Left lung (tissue), 10 donors: ENCODE data around the gene CTSW. TPM values are rescaled to one million over a fixed set of nuclear protein-coding genes. Genes with fewer than 3 reads are reported as not detected.

Experiments
- ATAC-seq: fragments of 200-7000 bp; cut with Tn5 transposase; one replicate; pipeline ENCODE4 v1.9.1; 2020; ENCODE audit warnings: moderate library complexity
- DNase-seq, 4 donors: peaks; one replicate each; pipeline ENCODE4 v3.0.0-alpha.2; 2013 to 2020
- H3K27ac ChIP-seq, 2 donors: fragments of 200-600 bp; sonication (generic) in 1 of 2; one replicate each; pipeline versions ENCODE4 v1.5.0 to v1.8.0; 2020 to 2021
- H3K27me3 ChIP-seq, 2 donors: fragments of 200-600 bp; sonication (generic) in 1 of 2; one replicate each; pipeline versions ENCODE4 v1.5.0 to v1.8.0; 2020 to 2021
- H3K36me3 ChIP-seq, 2 donors: fragments of 200-600 bp; sonication (generic) in 1 of 2; one replicate each; pipeline versions ENCODE4 v1.5.0 to v1.8.0; 2020 to 2021
- H3K4me1 ChIP-seq, 2 donors: fragments of 200-600 bp; one replicate each; pipeline ENCODE4 v1.8.0; 2021
- H3K4me3 ChIP-seq, 2 donors: fragments of 200-600 bp; sonication (generic) in 1 of 2; one replicate each; pipeline versions ENCODE4 v1.5.0 to v1.8.0; 2020 to 2021; ENCODE audit warnings: mild to moderate bottlenecking in 1 of 2
- H3K9me3 ChIP-seq, 2 donors: fragments of 200-600 bp; sonication (generic) in 1 of 2; one replicate each; pipeline versions ENCODE4 v1.5.0 to v1.8.0; 2020 to 2021
- intact Hi-C, 2 donors: fragments of 100-400 bp; cut with DNase I; formaldehyde crosslinking; loops; one replicate each; pipeline versions ENCODE4 v1.11.2 to v1.14.2; 2022
- polyA plus RNA-seq, 6 donors: library from polyadenylated mRNA; unstranded; fragments of 120-200 nt; gene quantifications; one replicate each; pipeline ENCODE4 v1.2.1, GENCODE V29; 2013; ENCODE audit not compliant: insufficient read length in 6 of 6
- total RNA-seq, 2 donors: library from RNA; stranded (reverse); fragmentation: NEBNext Ultra II Directional; extraction: Animal tissue kit (Norgen Biotek cat#: 25700); gene quantifications; one replicate each; pipeline ENCODE4 v1.2.1, GENCODE V29; 2021
- TF ChIP-seq, protein P1 (sequence below), 2 donors: fragments of 200-600 bp; sonication (generic) in 1 of 2; IDR thresholded peaks; one replicate each; pipeline versions ENCODE4 v1.5.0 to v1.8.0; 2021; ENCODE audit warnings: antibody characterized with exemption in 2 of 2
- donor health status: DM: no; HTN: yes; CAD: no.
- donor health status: DM: no; HTN: no; CAD: no.

CTSW gene
- total and polyA plus RNA-seq, 8 donors: 2.7 to 9.1 (median 5.9) TPM

DNA sequence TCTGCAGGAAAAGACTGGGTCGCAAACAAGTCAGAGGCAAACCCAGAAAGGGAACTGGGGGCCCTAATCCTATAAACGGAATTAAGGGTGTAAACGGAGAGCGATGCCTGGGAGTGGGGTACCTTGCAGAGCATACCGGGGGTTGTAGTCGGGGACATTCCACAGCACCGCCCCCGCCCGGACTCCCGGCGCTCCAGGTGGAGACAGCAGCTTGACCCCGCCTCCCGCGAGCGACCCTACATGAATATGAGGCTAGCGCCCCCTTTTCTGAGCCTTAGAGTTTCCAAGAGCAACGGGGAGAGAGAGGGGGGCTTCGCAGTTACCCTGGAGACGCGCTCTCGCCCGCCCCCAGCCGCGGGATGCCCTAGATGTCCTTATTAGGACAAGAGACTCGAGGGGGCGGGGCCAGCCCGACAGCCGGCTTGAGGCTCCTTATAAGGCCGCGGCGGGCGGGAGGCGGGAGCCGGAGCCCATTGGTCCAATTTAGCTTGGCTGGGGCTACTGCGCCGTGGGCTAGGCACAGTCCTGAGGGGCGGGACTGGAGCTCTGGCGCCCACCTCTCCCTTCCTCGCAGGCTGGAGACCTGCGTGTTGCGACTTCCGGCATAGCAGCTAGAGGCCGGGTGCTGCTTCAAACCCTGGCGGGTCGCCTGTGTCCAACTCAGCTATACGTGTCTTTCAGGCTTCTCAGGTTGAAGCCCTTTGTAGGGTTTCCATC is 20.4 kb upstream of the CTSW start:
- peak overlapping the region; percentile 78 to 96 for H3K4me3 ChIP-seq
- peaks cover 6 to 47% of the 10 kb centered on the region in 2 donors for H3K36me3 ChIP-seq
- H3K27me3 ChIP-seq: no peaks in the 10 kb centered on the region
- H3K9me3 ChIP-seq: no peaks in the 10 kb centered on the region
- ATAC-seq (peak; percentile 75), DNase-seq (peak; percentile 92 to 100 (median 98))
- TF ChIP-seq, protein P1, sequence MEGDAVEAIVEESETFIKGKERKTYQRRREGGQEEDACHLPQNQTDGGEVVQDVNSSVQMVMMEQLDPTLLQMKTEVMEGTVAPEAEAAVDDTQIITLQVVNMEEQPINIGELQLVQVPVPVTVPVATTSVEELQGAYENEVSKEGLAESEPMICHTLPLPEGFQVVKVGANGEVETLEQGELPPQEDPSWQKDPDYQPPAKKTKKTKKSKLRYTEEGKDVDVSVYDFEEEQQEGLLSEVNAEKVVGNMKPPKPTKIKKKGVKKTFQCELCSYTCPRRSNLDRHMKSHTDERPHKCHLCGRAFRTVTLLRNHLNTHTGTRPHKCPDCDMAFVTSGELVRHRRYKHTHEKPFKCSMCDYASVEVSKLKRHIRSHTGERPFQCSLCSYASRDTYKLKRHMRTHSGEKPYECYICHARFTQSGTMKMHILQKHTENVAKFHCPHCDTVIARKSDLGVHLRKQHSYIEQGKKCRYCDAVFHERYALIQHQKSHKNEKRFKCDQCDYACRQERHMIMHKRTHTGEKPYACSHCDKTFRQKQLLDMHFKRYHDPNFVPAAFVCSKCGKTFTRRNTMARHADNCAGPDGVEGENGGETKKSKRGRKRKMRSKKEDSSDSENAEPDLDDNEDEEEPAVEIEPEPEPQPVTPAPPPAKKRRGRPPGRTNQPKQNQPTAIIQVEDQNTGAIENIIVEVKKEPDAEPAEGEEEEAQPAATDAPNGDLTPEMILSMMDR (IDR thresholded peaks at IDR 0.05): no peak
- H3K4me1 ChIP-seq: peaks cover 19 to 73% of the 10 kb centered on the region in 2 donors
- intact Hi-C loops: no loop called here
- H3K27ac ChIP-seq: peak overlapping the region; percentile 95 to 99

DNA sequence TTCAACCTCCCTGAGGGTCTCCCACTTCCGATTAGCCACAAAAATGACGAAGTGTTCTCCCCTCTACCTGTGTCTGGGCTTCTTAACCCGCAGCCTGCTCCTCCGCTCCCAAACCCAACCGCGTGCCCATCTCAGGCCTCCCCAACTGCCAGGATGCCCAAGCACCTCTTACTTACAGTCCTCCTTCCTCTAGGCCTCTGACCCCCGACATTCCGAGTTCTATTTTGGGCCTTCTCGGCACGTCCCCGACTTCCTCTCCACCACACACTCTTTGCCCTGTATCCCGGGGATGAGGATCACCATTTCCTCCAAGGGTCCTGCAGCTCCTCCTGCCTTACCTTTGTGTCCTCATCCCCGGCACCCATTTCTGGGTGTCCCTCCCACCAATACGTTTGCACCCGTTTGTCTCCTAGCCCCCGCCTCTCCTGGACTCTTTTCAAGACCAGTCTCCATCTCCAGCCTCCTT is 19.8 kb upstream of the CTSW start:
- intact Hi-C loops: no loop called here
- Histone ChIP-seq H3K27ac (peak overlapping the region; percentile 95 to 99), H3K4me1 (peaks cover 19 to 68% of the 10 kb centered on the region in 2 donors), H3K36me3 (peaks cover 6 to 47% of the 10 kb centered on the region in 2 donors), H3K4me3 (peak overlapping the region; percentile 78 to 96), H3K9me3 (no peaks in the 10 kb centered on the region), H3K27me3 (no peaks in the 10 kb centered on the region)
- ATAC-seq: no peak
- DNase-seq: peak in 1 of 4 donors; percentile 79
- TF ChIP-seq, protein P1 (IDR thresholded peaks at IDR 0.05): no peak

DNA sequence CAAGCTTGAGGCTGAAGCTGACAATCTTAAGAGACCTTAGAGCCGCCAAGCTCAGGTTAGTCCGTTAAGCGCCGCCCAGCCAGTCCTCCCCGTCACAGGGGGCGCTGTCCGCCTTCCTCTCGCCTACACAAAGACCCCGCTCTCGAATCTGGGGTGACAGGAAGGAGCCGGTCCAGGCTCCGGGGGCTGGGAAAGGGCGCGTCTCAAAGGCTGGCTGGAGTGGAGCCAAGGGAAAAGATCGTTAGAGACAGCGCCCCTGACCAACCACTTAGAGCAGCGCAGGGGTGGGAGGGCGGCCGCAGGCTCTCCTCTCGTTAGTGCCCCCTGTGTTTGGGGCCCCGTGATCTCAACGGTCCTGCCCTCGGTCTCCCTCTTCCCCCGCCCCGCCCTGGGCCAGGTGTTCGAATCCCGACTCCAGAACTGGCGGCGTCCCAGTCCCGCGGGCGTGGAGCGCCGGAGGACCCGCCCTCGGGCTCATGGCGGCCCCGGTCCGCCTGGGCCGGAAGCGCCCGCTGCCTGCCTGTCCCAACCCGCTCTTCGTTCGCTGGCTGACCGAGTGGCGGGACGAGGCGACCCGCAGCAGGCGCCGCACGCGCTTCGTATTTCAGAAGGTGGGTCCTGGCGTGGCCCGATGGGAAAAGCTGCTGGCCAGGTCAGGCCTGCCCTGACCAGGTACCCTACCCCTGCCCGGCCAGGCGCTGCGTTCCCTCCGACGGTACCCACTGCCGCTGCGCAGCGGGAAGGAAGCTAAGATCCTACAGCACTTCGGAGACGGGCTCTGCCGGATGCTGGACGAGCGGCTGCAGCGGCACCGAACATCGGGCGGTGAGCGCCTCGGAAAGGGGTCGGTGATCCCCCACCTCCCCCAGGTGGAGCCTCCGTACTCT is 19.1 kb upstream of the CTSW start, which contains the start of gene MUS81:
Gene MUS81 (plus strand): TSS at position 156 of the 887 bp plus-strand sequence. CDS start 321 bp downstream, at position 477.
- H3K27me3 ChIP-seq: no peaks in the 10 kb centered on the region
- peak; percentile 70 for ATAC-seq
- H3K4me1 ChIP-seq: peaks cover 19 to 61% of the 10 kb centered on the region in 2 donors
- H3K36me3 ChIP-seq: peaks cover 0 to 47% of the 10 kb centered on the region in 2 donors
- TF ChIP-seq, protein P1 (IDR thresholded peaks at IDR 0.05): peak; percentile 89 to 93
- H3K4me3 ChIP-seq: peak within 1 kb of the TSS; percentile 78 to 96
- peak within 1 kb of the TSS; percentile 95 to 99 for H3K27ac ChIP-seq
- H3K9me3 ChIP-seq: no peaks in the 10 kb centered on the region
- intact Hi-C loops: no loop called here
- peak; percentile 93 to 98 (median 96) for DNase-seq

DNA sequence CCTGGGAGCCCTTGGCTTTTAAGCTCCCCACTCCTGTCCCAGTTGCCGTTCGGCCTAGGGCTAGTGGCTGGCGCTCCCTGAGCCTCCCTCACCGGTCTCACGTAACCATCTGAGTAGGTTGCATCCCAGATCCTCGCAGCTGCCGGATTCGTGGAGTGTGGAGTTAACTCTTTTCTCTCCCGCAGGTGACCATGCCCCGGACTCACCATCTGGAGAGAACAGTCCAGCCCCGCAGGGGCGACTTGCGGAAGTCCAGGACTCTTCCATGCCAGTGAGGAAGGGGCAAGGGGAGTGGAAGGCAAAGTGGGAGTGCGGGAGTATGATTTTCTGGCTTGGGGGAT is 18.5 kb upstream of the CTSW start:
- Histone ChIP-seq H3K4me3 (peak overlapping the region; percentile 78 to 96), H3K27me3 (no peaks in the 10 kb centered on the region), H3K36me3 (peaks cover 0 to 47% of the 10 kb centered on the region in 2 donors), H3K27ac (peak overlapping the region; percentile 95 to 99), H3K9me3 (no peaks in the 10 kb centered on the region), H3K4me1 (peaks cover 15 to 55% of the 10 kb centered on the region in 2 donors)
- DNase-seq (no peak), ATAC-seq (no peak)
- intact Hi-C loops: no loop called here
- TF ChIP-seq, protein P1 (IDR thresholded peaks at IDR 0.05): no peak
